Smooth muscle cell (in vitro differentiated cells): Measurements from ENCODE around the gene ROBO1. TPM values are rescaled to one million over a fixed set of nuclear protein-coding genes. Genes with fewer than 3 reads are reported as not detected.

Experiments
- DNase-seq: peaks from one replicate; lab custom pipeline; 2025; ENCODE audit not compliant: unreplicated experiment; lab: John Stamatoyannopoulos, UW
- H2AFZ ChIP-seq: fragments of 200-600 bp; sonication (generic); 2 replicates; pipeline ENCODE4 v1.6.0; 2016; ENCODE audit warnings: antibody characterized with exemption, low read depth, mild to moderate bottlenecking
- H3F3A ChIP-seq: fragments of 200-600 bp; sonication (generic); 2 replicates; pipeline ENCODE4 v1.6.0; 2017; ENCODE audit warnings: antibody characterized with exemption, low read depth
- H3K27ac ChIP-seq: fragments of 200-600 bp; sonication (generic); 2 replicates; pipeline ENCODE4 v1.5.1; 2016; ENCODE audit warnings: low read depth, mild to moderate bottlenecking
- H3K27me3 ChIP-seq: fragments of 200-600 bp; sonication (generic); 2 replicates; pipeline ENCODE4 v1.6.1; 2016; ENCODE audit warnings: low read depth, mild to moderate bottlenecking
- H3K36me3 ChIP-seq: fragments of 200-600 bp; sonication (generic); 2 replicates; pipeline ENCODE4 v1.5.1; 2016; ENCODE audit warnings: low read depth
- H3K4me1 ChIP-seq: fragments of 200-600 bp; sonication (generic); 2 replicates; pipeline ENCODE4 v1.5.1; 2016; ENCODE audit warnings: low read depth
- H3K4me2 ChIP-seq: fragments of 200-600 bp; sonication (generic); 2 replicates; pipeline ENCODE4 v1.6.0; 2016; ENCODE audit warnings: mild to moderate bottlenecking
- H3K4me3 ChIP-seq: fragments of 200-600 bp; sonication (generic); 2 replicates; pipeline ENCODE4 v1.5.1; 2016; ENCODE audit warnings: mild to moderate bottlenecking
- H3K79me2 ChIP-seq: fragments of 200-600 bp; sonication (generic); 2 replicates; pipeline ENCODE4 v1.6.0; 2016; ENCODE audit warnings: low read depth, mild to moderate bottlenecking
- H3K9ac ChIP-seq: fragments of 200-600 bp; sonication (generic); 2 replicates; pipeline ENCODE4 v1.6.0; 2016; ENCODE audit warnings: low read depth
- H3K9me3 ChIP-seq: fragments of 200-600 bp; sonication (generic); replicated peaks from 2 replicates; pipeline ENCODE4 v1.5.1; 2016; ENCODE audit warnings: low read depth
- H4K20me1 ChIP-seq: fragments of 200-600 bp; sonication (generic); 2 replicates; pipeline ENCODE4 v1.6.0; 2016; ENCODE audit warnings: low read depth
- whole genome bisulfite sequencing: methylation state at CpG from one replicate; pipeline ENCODE4 v1.1.7; 2016; ENCODE audit warnings: low lambda C conversion rate; 5-methylcytosine and 5-hydroxymethylcytosine counted together
- polyA plus RNA-seq: library from polyadenylated mRNA; unstranded; fragments of >200 nt; fragmentation: Nextera tagmentation; extraction: Ambion mirVana; gene quantifications from 2 replicates; pipeline ENCODE4 v1.2.1, GENCODE V29; 2016
- total RNA-seq: library from RNA; depleted of rRNA; stranded (reverse); fragments of >200 nt; gene quantifications from 2 replicates; pipeline ENCODE4 v1.2.3, GENCODE V29; 2014
- TF ChIP-seq, protein P1 (sequence below): fragments of 200-600 bp; sonication (generic); IDR thresholded peaks from 2 replicates; pipeline ENCODE4 v1.5.1; 2017; ENCODE audit warnings: borderline replicate concordance, mild to moderate bottlenecking, antibody characterized with exemption; ENCODE audit not compliant: insufficient read depth, poor library complexity, severe bottlenecking

The ROBO1 gene
- total and polyA plus RNA-seq, 2 experiments from 2014 or later, result 30.5 to 79.5 TPM

DNA sequence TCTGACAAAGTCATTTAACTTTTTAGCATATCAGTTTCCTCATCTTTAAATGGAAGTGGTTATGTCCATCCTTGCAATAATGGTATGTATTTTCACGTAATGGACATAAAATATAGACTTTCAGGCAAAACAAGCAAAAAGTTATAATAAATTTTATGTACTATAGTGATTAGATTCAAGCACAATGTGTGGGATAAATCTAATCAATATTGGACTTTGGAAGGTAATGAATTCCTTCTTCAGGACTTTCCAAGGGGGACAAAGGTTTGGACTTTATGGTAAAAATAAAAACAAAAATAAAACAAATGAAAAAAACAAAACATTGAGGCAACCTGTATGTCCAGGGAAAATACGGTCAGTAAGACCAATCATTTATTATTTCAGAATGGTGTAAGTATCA, 357.7 kb downstream of the ROBO1 start:
- 98% methylated on average over 2 of the region's 2 CpGs for WGBS

DNA sequence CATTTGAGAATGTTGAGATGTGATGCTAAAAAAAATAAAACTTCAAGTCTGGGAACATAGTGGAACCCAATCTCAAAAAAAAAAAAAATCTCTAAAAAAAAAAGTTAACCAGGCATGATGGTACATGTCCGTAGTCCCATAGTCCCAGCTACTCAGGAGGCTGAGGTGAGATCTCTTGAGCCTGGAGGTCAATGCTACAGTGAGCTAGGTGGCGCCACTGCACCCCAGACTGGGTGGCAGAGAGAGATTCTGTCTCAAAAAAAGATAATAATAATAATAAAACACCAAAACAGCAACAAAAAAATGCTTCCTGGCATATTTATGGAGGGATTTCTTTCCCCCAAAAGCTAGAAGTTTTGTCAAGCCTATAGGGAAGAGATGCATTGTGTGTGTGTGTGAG, 361.6 kb downstream of the ROBO1 start:
- H3K9ac ChIP-seq, result no peak overlapping the region
- H3F3A ChIP-seq, result no peaks in the 10 kb centered on the region
- H3K36me3 ChIP-seq, result no peaks in the 10 kb centered on the region
- no peaks in the 10 kb centered on the region for H3K27me3 ChIP-seq
- TF ChIP-seq, protein P1, sequence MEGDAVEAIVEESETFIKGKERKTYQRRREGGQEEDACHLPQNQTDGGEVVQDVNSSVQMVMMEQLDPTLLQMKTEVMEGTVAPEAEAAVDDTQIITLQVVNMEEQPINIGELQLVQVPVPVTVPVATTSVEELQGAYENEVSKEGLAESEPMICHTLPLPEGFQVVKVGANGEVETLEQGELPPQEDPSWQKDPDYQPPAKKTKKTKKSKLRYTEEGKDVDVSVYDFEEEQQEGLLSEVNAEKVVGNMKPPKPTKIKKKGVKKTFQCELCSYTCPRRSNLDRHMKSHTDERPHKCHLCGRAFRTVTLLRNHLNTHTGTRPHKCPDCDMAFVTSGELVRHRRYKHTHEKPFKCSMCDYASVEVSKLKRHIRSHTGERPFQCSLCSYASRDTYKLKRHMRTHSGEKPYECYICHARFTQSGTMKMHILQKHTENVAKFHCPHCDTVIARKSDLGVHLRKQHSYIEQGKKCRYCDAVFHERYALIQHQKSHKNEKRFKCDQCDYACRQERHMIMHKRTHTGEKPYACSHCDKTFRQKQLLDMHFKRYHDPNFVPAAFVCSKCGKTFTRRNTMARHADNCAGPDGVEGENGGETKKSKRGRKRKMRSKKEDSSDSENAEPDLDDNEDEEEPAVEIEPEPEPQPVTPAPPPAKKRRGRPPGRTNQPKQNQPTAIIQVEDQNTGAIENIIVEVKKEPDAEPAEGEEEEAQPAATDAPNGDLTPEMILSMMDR, result peak; percentile 21
- H4K20me1 ChIP-seq, result no peaks in the 10 kb centered on the region
- H3K4me2 ChIP-seq, result no peak overlapping the region
- DNase-seq, result no peak
- WGBS, result 73% methylated on average over 2 of the region's 2 CpGs
- no peaks in the 10 kb centered on the region for H3K79me2 ChIP-seq
- no peaks in the 10 kb centered on the region for H3K9me3 ChIP-seq
- no peak overlapping the region for H2AFZ ChIP-seq
- no peak overlapping the region for H3K27ac ChIP-seq
- H3K4me3 ChIP-seq, result no peak overlapping the region
- H3K4me1 ChIP-seq, result no peaks in the 10 kb centered on the region

More for the DNA sequence above, 357.7 kb downstream of the ROBO1 start:
- Histone ChIP-seq H3K79me2 (no peaks in the 10 kb centered on the region), H3K9ac (no peak overlapping the region), H3K4me1 (no peaks in the 10 kb centered on the region), H3K27ac (no peak overlapping the region), H4K20me1 (no peaks in the 10 kb centered on the region), H3K36me3 (no peaks in the 10 kb centered on the region), H2AFZ (no peak overlapping the region), H3K9me3 (no peaks in the 10 kb centered on the region), H3K4me3 (no peak overlapping the region), H3F3A (no peaks in the 10 kb centered on the region), H3K27me3 (peaks cover 25% of the 10 kb centered on the region), H3K4me2 (no peak overlapping the region)
- TF ChIP-seq, protein P1, result no peak
- no peak for DNase-seq

DNA sequence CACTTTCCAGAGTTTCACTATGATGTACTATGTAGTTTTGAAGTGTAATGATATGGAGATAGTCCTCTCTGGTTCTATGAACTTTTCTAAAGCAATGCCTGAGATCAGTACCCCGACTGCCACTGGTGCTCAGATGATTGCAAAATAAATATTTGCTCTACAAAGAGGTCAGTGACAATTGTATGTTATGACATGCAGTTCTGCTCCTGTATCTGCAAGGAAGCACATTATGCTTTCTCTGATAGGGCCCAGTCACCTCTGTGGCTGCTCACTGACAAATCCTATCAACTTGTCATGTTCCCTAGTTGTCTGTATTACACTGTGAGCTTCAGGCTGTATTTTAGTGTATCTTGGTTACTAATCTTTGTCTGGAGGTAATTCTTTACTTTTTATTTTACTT, 362.6 kb downstream of the ROBO1 start:
- Histone ChIP-seq H3K36me3 (no peaks in the 10 kb centered on the region), H3K9me3 (no peaks in the 10 kb centered on the region), H3K4me1 (no peaks in the 10 kb centered on the region), H2AFZ (no peak overlapping the region), H4K20me1 (no peaks in the 10 kb centered on the region), H3K4me3 (no peak overlapping the region), H3K4me2 (no peak overlapping the region), H3K27me3 (no peaks in the 10 kb centered on the region), H3F3A (no peaks in the 10 kb centered on the region), H3K27ac (no peak overlapping the region), H3K79me2 (no peaks in the 10 kb centered on the region), H3K9ac (no peak overlapping the region)
- DNase-seq, result no peak
- TF ChIP-seq, protein P1, result no peak
- 90% methylated on average over 1 of the region's 1 CpG for WGBS

DNA sequence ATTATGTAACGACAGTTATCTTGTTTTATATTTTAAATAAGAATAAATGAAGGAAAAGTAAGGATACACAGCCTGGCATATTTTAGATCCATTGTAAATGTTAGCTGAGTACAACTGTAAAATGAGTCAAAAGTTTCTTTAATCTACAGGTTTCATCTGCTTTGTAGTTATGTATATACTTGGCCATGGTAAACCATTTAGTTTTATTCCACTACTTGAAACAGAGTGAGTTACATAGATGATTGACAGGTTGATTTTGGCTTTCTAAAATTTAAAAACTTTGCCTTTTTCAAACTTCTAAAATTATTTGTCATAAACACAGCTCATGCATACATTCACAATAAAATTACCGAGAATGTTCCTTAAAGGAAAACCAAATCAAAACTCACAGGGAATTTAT, 371.2 kb downstream of the ROBO1 start:
- no peak for DNase-seq
- Histone ChIP-seq H3K4me3 (no peak overlapping the region), H3F3A (no peaks in the 10 kb centered on the region), H2AFZ (no peak overlapping the region), H3K27me3 (no peaks in the 10 kb centered on the region), H3K9me3 (no peaks in the 10 kb centered on the region), H3K36me3 (no peaks in the 10 kb centered on the region), H3K9ac (no peak overlapping the region), H3K79me2 (no peaks in the 10 kb centered on the region), H4K20me1 (no peaks in the 10 kb centered on the region), H3K4me1 (no peaks in the 10 kb centered on the region), H3K4me2 (no peak overlapping the region), H3K27ac (no peak overlapping the region)
- WGBS, result 87% methylated on average over 2 of the region's 2 CpGs
- TF ChIP-seq, protein P1, result no peak
